Measurements from ENCODE around the gene IRF9.

The IRF9 gene

GRCh38 chr14:24213866-24214662 lies 53.0 kb downstream of the IRF9 start:
- in situ Hi-C loops (cut with MboI; ENCODE audit: low sequenced_read_pairs), result no loop called here

- in situ Hi-C loops (cut with MboI; ENCODE audit: low sequenced_read_pairs), result no loop called here
Measured at GRCh38 chr14:24215495-24216344, 54.7 kb downstream of the IRF9 start, which contains the start of gene MDP1. Gene MDP1, minus strand, starts transcription at chr14:24216066. Its CDS starts 111 bp downstream, at chr14:24215955.
